Measurements from ENCODE around the gene GPNMB. TPM values are rescaled to one million over a fixed set of nuclear protein-coding genes. Genes with fewer than 3 reads are reported as not detected.

GPNMB gene
- total RNA-seq, 2 donors from 2014 or later, result 0.88 to 1.1 TPM

- peaks cover 12% of the 10 kb centered on the region for H3K4me1 Mint-ChIP-seq (ENCODE audit: low read depth)
- no peak overlapping the region for H3K27ac Mint-ChIP-seq
- no peaks in the 10 kb centered on the region for H3K27me3 Mint-ChIP-seq (ENCODE audit: low read depth)
- H3K4me3 Mint-ChIP-seq, result no peak overlapping the region
- no peak for DNase-seq
- ATAC-seq (replicated peaks in 1 of 2), result no peak
- no peaks in the 10 kb centered on the region for H3K36me3 Mint-ChIP-seq (ENCODE audit: insufficient read depth in 2 of 2)
- H3K9me3 Mint-ChIP-seq, result no peaks in the 10 kb centered on the region
These were observed 38.3 kb downstream of the GPNMB start for GRCh38 chr7:23284871-23285270.

- DNase-seq, result no peak
- Mint-ChIP-seq H3K4me1 (ENCODE audit: low read depth) (peaks cover 12% of the 10 kb centered on the region), H3K27me3 (ENCODE audit: low read depth) (no peaks in the 10 kb centered on the region), H3K4me3 (no peak overlapping the region), H3K9me3 (no peaks in the 10 kb centered on the region), H3K36me3 (ENCODE audit: insufficient read depth in 2 of 2) (no peaks in the 10 kb centered on the region), H3K27ac (no peak overlapping the region)
- no peak for ATAC-seq (replicated peaks in 1 of 2)
These were observed 39.4 kb downstream of the GPNMB start for GRCh38 chr7:23285657-23286646.

GRCh38 chr7:23287612-23288011 is 41.0 kb downstream of the GPNMB start:
- DNase-seq (peak; percentile 44 to 45), ATAC-seq (replicated peaks in 1 of 2) (peak; percentile 89 to 95)
- Mint-ChIP-seq H3K36me3 (ENCODE audit: insufficient read depth in 2 of 2) (no peaks in the 10 kb centered on the region), H3K4me3 (no peak overlapping the region), H3K4me1 (ENCODE audit: low read depth) (peaks cover 12% of the 10 kb centered on the region), H3K9me3 (no peaks in the 10 kb centered on the region), H3K27ac (peak overlapping the region; percentile 47), H3K27me3 (ENCODE audit: low read depth) (no peaks in the 10 kb centered on the region)

- Mint-ChIP-seq H3K27me3 (ENCODE audit: low read depth) (peaks cover 2% of the 10 kb centered on the region), H3K36me3 (ENCODE audit: insufficient read depth in 2 of 2) (no peaks in the 10 kb centered on the region), H3K4me3 (no peak overlapping the region), H3K27ac (no peak overlapping the region), H3K9me3 (no peaks in the 10 kb centered on the region), H3K4me1 (ENCODE audit: low read depth) (peaks cover 12% of the 10 kb centered on the region)
- ATAC-seq (replicated peaks in 1 of 2) (no peak), DNase-seq (no peak)
These were observed 44.4 kb downstream of the GPNMB start for GRCh38 chr7:23290993-23291392.

GRCh38 chr7:23291957-23292560 is 45.5 kb downstream of the GPNMB start:
- Mint-ChIP-seq H3K9me3 (no peaks in the 10 kb centered on the region), H3K27me3 (ENCODE audit: low read depth) (peaks cover 6% of the 10 kb centered on the region), H3K27ac (no peak overlapping the region), H3K36me3 (ENCODE audit: insufficient read depth in 2 of 2) (peaks cover 0 to 2% of the 10 kb centered on the region in 2 donors), H3K4me3 (no peak overlapping the region), H3K4me1 (ENCODE audit: low read depth) (peaks cover 12% of the 10 kb centered on the region)
- ATAC-seq (replicated peaks in 1 of 2), result no peak
- no peak for DNase-seq

- no peaks in the 10 kb centered on the region for H3K9me3 Mint-ChIP-seq
- H3K36me3 Mint-ChIP-seq (ENCODE audit: insufficient read depth in 2 of 2), result peaks cover 1 to 2% of the 10 kb centered on the region in 2 donors
- ATAC-seq (replicated peaks in 1 of 2) (no peak), DNase-seq (no peak)
- H3K4me1 Mint-ChIP-seq (ENCODE audit: low read depth), result peaks cover 8% of the 10 kb centered on the region
- H3K27ac Mint-ChIP-seq, result no peak overlapping the region
- H3K27me3 Mint-ChIP-seq (ENCODE audit: low read depth), result peaks cover 6% of the 10 kb centered on the region
- H3K4me3 Mint-ChIP-seq, result no peak overlapping the region
These were observed 46.0 kb downstream of the GPNMB start for GRCh38 chr7:23292623-23293022.

- peaks cover 6% of the 10 kb centered on the region for H3K4me1 Mint-ChIP-seq (ENCODE audit: low read depth)
- peaks cover 6% of the 10 kb centered on the region for H3K27me3 Mint-ChIP-seq (ENCODE audit: low read depth)
- peaks cover 3 to 6% of the 10 kb centered on the region in 2 donors for H3K36me3 Mint-ChIP-seq (ENCODE audit: insufficient read depth in 2 of 2)
- no peak overlapping the region for H3K27ac Mint-ChIP-seq
- ATAC-seq (replicated peaks in 1 of 2), result no peak
- peaks cover 4 to 5% of the 10 kb centered on the region in 2 donors for H3K9me3 Mint-ChIP-seq
- no peak for DNase-seq
- H3K4me3 Mint-ChIP-seq, result no peak overlapping the region
These were observed 47.0 kb downstream of the GPNMB start for GRCh38 chr7:23293500-23294073.

GRCh38 chr7:23294549-23295400 is 48.2 kb downstream of the GPNMB start:
- ATAC-seq (replicated peaks in 1 of 2) (no peak), DNase-seq (no peak)
- Mint-ChIP-seq H3K36me3 (ENCODE audit: insufficient read depth in 2 of 2) (peaks cover 3 to 10% of the 10 kb centered on the region in 2 donors), H3K27me3 (ENCODE audit: low read depth) (peaks cover 6% of the 10 kb centered on the region), H3K4me1 (ENCODE audit: low read depth) (peaks cover 13% of the 10 kb centered on the region), H3K27ac (no peak overlapping the region), H3K4me3 (no peak overlapping the region), H3K9me3 (peaks cover 4 to 5% of the 10 kb centered on the region in 2 donors)

- DNase-seq (no peak), ATAC-seq (replicated peaks in 1 of 2) (no peak)
- Mint-ChIP-seq H3K4me3 (no peak overlapping the region), H3K27ac (no peak overlapping the region), H3K4me1 (ENCODE audit: low read depth) (peaks cover 15% of the 10 kb centered on the region), H3K9me3 (peaks cover 4 to 5% of the 10 kb centered on the region in 2 donors), H3K36me3 (ENCODE audit: insufficient read depth in 2 of 2) (peaks cover 3 to 10% of the 10 kb centered on the region in 2 donors), H3K27me3 (ENCODE audit: low read depth) (peaks cover 6% of the 10 kb centered on the region)
These were observed 48.8 kb downstream of the GPNMB start for GRCh38 chr7:23295401-23295697.

GRCh38 chr7:23298141-23298881 is 51.7 kb downstream of the GPNMB start:
- peaks cover 6% of the 10 kb centered on the region for H3K27me3 Mint-ChIP-seq (ENCODE audit: low read depth)
- peak overlapping the region; percentile 72 for H3K27ac Mint-ChIP-seq
- H3K4me3 Mint-ChIP-seq, result peak overlapping the region; percentile 84 to 91
- ATAC-seq (replicated peaks in 1 of 2) (no peak), DNase-seq (no peak)
- H3K9me3 Mint-ChIP-seq, result peaks cover 4 to 5% of the 10 kb centered on the region in 2 donors
- peaks cover 41% of the 10 kb centered on the region for H3K4me1 Mint-ChIP-seq (ENCODE audit: low read depth)
- H3K36me3 Mint-ChIP-seq (ENCODE audit: insufficient read depth in 2 of 2), result peaks cover 16 to 19% of the 10 kb centered on the region in 2 donors

GRCh38 chr7:23298885-23299769 is 52.6 kb downstream of the GPNMB start, which contains the start of gene MALSU1:
MALSU1 (plus strand) TSS chr7:23299339; CDS start chr7:23299353, 14 bp downstream.
- Mint-ChIP-seq H3K9me3 (peaks cover 4 to 5% of the 10 kb centered on the region in 2 donors), H3K36me3 (ENCODE audit: insufficient read depth in 2 of 2) (peaks cover 16 to 19% of the 10 kb centered on the region in 2 donors), H3K27me3 (ENCODE audit: low read depth) (peaks cover 6% of the 10 kb centered on the region), H3K27ac (peak within 1 kb of the TSS; percentile 72), H3K4me3 (peak within 1 kb of the TSS; percentile 84 to 91), H3K4me1 (ENCODE audit: low read depth) (peaks cover 44% of the 10 kb centered on the region)
- DNase-seq, result peak; percentile 98
- ATAC-seq (replicated peaks in 1 of 2), result peak; percentile 99 to 100

All from activated T-cell treated with anti-CD3 and anti-CD28 coated beads, Interleukin-2, amount 50 U/mL, for 72 hours (primary cell).